ENCODE data around the gene CCSAP. TPM values are rescaled to one million over a fixed set of nuclear protein-coding genes. Genes with fewer than 3 reads are reported as not detected.

CCSAP gene
- polyA plus RNA-seq, 3 donors, result 5.2 to 12.2 (median 6.7) TPM

DNA sequence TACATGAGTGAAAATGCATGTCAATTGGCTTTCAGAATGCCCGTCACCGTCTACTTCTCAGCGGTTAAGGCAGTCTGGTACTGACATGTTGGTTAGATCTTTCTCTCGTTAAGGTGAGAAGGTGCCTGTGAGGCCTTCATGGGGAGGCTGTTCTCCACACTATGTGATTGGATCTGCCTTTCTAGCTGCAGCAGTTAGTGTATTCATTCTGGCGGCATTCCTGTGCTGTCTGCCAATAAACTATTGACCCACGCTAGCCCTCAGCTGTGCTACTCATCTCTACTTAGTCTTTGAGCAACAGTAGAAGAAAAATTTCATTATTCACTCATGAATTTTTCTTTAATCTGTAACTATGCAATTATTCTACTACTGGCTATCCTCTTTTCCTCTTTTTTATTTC lies 32.0 kb downstream of the CCSAP start:
- no peaks in the 10 kb centered on the region for H3K79me2 ChIP-seq (ENCODE audit: insufficient read depth, low read length)
- peaks cover 34 to 63% of the 10 kb centered on the region in 2 donors for H3K36me3 ChIP-seq (replicated peaks in 1 of 2; ENCODE audit: control insufficient read depth in 1 of 2, insufficient read depth in 2 of 2, low read length in 2 of 2)
- TF ChIP-seq, protein P1, sequence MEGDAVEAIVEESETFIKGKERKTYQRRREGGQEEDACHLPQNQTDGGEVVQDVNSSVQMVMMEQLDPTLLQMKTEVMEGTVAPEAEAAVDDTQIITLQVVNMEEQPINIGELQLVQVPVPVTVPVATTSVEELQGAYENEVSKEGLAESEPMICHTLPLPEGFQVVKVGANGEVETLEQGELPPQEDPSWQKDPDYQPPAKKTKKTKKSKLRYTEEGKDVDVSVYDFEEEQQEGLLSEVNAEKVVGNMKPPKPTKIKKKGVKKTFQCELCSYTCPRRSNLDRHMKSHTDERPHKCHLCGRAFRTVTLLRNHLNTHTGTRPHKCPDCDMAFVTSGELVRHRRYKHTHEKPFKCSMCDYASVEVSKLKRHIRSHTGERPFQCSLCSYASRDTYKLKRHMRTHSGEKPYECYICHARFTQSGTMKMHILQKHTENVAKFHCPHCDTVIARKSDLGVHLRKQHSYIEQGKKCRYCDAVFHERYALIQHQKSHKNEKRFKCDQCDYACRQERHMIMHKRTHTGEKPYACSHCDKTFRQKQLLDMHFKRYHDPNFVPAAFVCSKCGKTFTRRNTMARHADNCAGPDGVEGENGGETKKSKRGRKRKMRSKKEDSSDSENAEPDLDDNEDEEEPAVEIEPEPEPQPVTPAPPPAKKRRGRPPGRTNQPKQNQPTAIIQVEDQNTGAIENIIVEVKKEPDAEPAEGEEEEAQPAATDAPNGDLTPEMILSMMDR (IDR thresholded peaks at IDR 0.05), result no peak
- Mint-ChIP-seq H3K36me3 (peaks cover 46 to 57% of the 10 kb centered on the region in 2 donors), H3K27ac (no peak overlapping the region), H3K9me3 (peaks cover 0 to 2% (median 0%) of the 10 kb centered on the region in 7 donors), H3K4me1 (no peaks in the 10 kb centered on the region), H3K27me3 (ENCODE audit: low read depth in 3 of 3) (no peaks in the 10 kb centered on the region), H3K4me3 (no peak overlapping the region)
- no peaks in the 10 kb centered on the region for H3K9me3 ChIP-seq (replicated peaks in 1 of 2; ENCODE audit: control insufficient read depth in 1 of 2, insufficient read depth in 1 of 2, low read length in 2 of 2)
- no peaks in the 10 kb centered on the region for H3K27me3 ChIP-seq (ENCODE audit: control insufficient read depth in 2 of 2, insufficient read depth in 2 of 2, low read length in 2 of 2)
- H3K4me2 ChIP-seq (replicated peaks; ENCODE audit: extremely low read depth, low read length, poor library complexity, severe bottlenecking), result no peak overlapping the region
- H4K20me1 ChIP-seq (ENCODE audit: insufficient read depth, low read length), result no peaks in the 10 kb centered on the region
- no peak overlapping the region for H3K4me3 ChIP-seq (replicated peaks in 1 of 3; ENCODE audit: low read depth in 2 of 3, low read length in 3 of 3)
- intact Hi-C loops (cut with micrococcal nuclease), result no loop called here
- H2AFZ ChIP-seq (ENCODE audit: insufficient read depth, low read depth, low read length, poor library complexity, severe bottlenecking), result no peak overlapping the region
- no peak overlapping the region for H3K9ac ChIP-seq (ENCODE audit: insufficient read depth, low read length, poor library complexity, severe bottlenecking)
- no peak overlapping the region for H3K27ac ChIP-seq (ENCODE audit: low read depth in 1 of 2, low read length in 2 of 2)
- no peak for DNase-seq
- H3K4me1 ChIP-seq (ENCODE audit: control insufficient read depth in 1 of 2, insufficient read depth in 2 of 2, low read length in 2 of 2), result no peaks in the 10 kb centered on the region
- WGBS (ENCODE audit: insufficient coverage), result 98% methylated on average over 6 of the region's 6 CpGs

DNA sequence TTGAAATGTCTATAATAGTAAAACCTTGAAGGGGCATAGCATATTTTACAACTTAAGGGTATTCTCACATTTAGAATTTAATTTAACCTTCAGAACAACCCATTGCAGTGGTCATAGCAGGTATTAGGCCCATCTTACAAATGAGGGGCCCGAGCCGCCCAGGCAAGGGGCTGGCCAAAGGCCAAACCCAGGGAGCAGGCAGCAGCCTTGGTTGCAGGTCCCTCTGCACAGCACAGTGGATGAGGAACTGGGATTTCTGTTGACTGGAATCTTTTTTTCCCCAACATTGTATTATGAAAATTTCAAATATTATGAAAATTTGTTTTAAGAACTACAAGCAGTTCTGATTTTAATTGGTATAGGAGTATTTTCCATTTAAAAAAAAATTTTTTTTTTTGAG lies 33.2 kb downstream of the CCSAP start:
- WGBS (ENCODE audit: insufficient coverage), result no CpG with 5 or more reads among the region's 2 CpGs
- peaks cover 0 to 2% (median 0%) of the 10 kb centered on the region in 7 donors for H3K9me3 Mint-ChIP-seq
- H3K27ac Mint-ChIP-seq, result no peak overlapping the region

More for the DNA sequence above, 33.2 kb downstream of the CCSAP start:
- no peaks in the 10 kb centered on the region for H3K79me2 ChIP-seq (ENCODE audit: insufficient read depth, low read length)
- H4K20me1 ChIP-seq (ENCODE audit: insufficient read depth, low read length), result no peaks in the 10 kb centered on the region
- Mint-ChIP-seq H3K27me3 (ENCODE audit: low read depth in 3 of 3) (no peaks in the 10 kb centered on the region), H3K36me3 (peaks cover 50 to 66% of the 10 kb centered on the region in 2 donors), H3K4me1 (no peaks in the 10 kb centered on the region), H3K4me3 (no peak overlapping the region)
- no peak overlapping the region for H2AFZ ChIP-seq (ENCODE audit: insufficient read depth, low read depth, low read length, poor library complexity, severe bottlenecking)
- H3K36me3 ChIP-seq (replicated peaks in 1 of 2; ENCODE audit: control insufficient read depth in 1 of 2, insufficient read depth in 2 of 2, low read length in 2 of 2), result peaks cover 35 to 75% of the 10 kb centered on the region in 2 donors
- TF ChIP-seq, protein P1 (IDR thresholded peaks at IDR 0.05), result no peak
- no peak for DNase-seq
- H3K9me3 ChIP-seq (replicated peaks in 1 of 2; ENCODE audit: control insufficient read depth in 1 of 2, insufficient read depth in 1 of 2, low read length in 2 of 2), result no peaks in the 10 kb centered on the region
- no peak overlapping the region for H3K4me2 ChIP-seq (replicated peaks; ENCODE audit: extremely low read depth, low read length, poor library complexity, severe bottlenecking)
- intact Hi-C loops (cut with micrococcal nuclease), result no loop called here
- H3K9ac ChIP-seq (ENCODE audit: insufficient read depth, low read length, poor library complexity, severe bottlenecking), result no peak overlapping the region
- no peaks in the 10 kb centered on the region for H3K27me3 ChIP-seq (ENCODE audit: control insufficient read depth in 2 of 2, insufficient read depth in 2 of 2, low read length in 2 of 2)
- no peak overlapping the region for H3K4me3 ChIP-seq (replicated peaks in 1 of 3; ENCODE audit: low read depth in 2 of 3, low read length in 3 of 3)
- no peaks in the 10 kb centered on the region for H3K4me1 ChIP-seq (ENCODE audit: control insufficient read depth in 1 of 2, insufficient read depth in 2 of 2, low read length in 2 of 2)
- H3K27ac ChIP-seq (ENCODE audit: low read depth in 1 of 2, low read length in 2 of 2), result no peak overlapping the region
